ENCODE results near the gene ABI3BP.

- TF ChIP-seq, protein P1, sequence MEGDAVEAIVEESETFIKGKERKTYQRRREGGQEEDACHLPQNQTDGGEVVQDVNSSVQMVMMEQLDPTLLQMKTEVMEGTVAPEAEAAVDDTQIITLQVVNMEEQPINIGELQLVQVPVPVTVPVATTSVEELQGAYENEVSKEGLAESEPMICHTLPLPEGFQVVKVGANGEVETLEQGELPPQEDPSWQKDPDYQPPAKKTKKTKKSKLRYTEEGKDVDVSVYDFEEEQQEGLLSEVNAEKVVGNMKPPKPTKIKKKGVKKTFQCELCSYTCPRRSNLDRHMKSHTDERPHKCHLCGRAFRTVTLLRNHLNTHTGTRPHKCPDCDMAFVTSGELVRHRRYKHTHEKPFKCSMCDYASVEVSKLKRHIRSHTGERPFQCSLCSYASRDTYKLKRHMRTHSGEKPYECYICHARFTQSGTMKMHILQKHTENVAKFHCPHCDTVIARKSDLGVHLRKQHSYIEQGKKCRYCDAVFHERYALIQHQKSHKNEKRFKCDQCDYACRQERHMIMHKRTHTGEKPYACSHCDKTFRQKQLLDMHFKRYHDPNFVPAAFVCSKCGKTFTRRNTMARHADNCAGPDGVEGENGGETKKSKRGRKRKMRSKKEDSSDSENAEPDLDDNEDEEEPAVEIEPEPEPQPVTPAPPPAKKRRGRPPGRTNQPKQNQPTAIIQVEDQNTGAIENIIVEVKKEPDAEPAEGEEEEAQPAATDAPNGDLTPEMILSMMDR (IDR thresholded peaks at IDR 0.05) = no peak
- TF ChIP-seq POLR2AphosphoS5 (IDR thresholded peaks at IDR 0.05; ENCODE audit: insufficient read depth in 1 of 2, low read depth in 1 of 2) = no peak
Observed at GRCh38 chr3:100966049-100966491, 27.2 kb downstream of the ABI3BP start.

Measured in vagina (tissue), 2 donors.